IMR-90 (cell line): ENCODE results near the gene CDRT4. TPM values are rescaled to one million over a fixed set of nuclear protein-coding genes. Genes with fewer than 3 reads are reported as not detected.
A peak's percentile ranks its signal among the peaks of the same experiment; 100 is the strongest.

Source experiments
- ATAC-seq: fragments of 200-7000 bp; cut with Tn5 transposase; 2 replicates; pipeline ENCODE4 v1.9.1; 2020; ENCODE audit warnings: low read depth, mild to moderate bottlenecking, moderate library complexity
- BruUV-seq: library from RNA; stranded (reverse); fragments of 400-500 nt; replicated peaks from 2 replicates; lab custom pipeline; 2021; lab: Mats Ljungman, UMichigan
- CTCF ChIA-PET: fragments of 300-600 bp; formaldehyde crosslinking; extraction: SDS; loops from one replicate; lab custom pipeline; 2021; ENCODE audit warnings: antibody characterized with exemption; lab: Yijun Ruan, JAX
- POLR2A ChIA-PET: fragments of 300-600 bp; sonication (Branson Sonifier 250); formaldehyde crosslinking; loops from one replicate; lab custom pipeline; 2022; ENCODE audit warnings: antibody characterized with exemption; ENCODE audit not compliant: unreplicated experiment; lab: Charles Lee
- DNase-seq: peaks from one replicate; pipeline ENCODE4 v3.0.0; 2013
- H2AFZ ChIP-seq: replicated peaks from 2 replicates; pipeline ENCODE3; 2013; ENCODE audit warnings: low read length, mild to moderate bottlenecking; ENCODE audit not compliant: poor library complexity
- H2AK5ac ChIP-seq: 2 replicates; pipeline ENCODE4 v1.6.1; 2013; ENCODE audit warnings: low read depth, low read length, inconsistent platforms
- H2AK9ac ChIP-seq: replicated peaks from 2 replicates; pipeline ENCODE3; 2013; ENCODE audit warnings: mild to moderate bottlenecking, low read depth, low read length, moderate library complexity; ENCODE audit not compliant: poor library complexity
- H2BK120ac ChIP-seq: 2 replicates; pipeline ENCODE4 v1.6.1; 2013; ENCODE audit warnings: low read depth, low read length, inconsistent platforms
- H2BK15ac ChIP-seq: 3 replicates; pipeline ENCODE4 v1.6.1; 2013; ENCODE audit warnings: low read depth, low read length, inconsistent platforms
- H2BK20ac ChIP-seq: 2 replicates; pipeline ENCODE4 v1.6.1; 2013; ENCODE audit warnings: low read depth, mild to moderate bottlenecking, inconsistent platforms, low read length, moderate library complexity
- H2BK5ac ChIP-seq: 2 replicates; pipeline ENCODE4 v1.6.1; 2013; ENCODE audit warnings: mild to moderate bottlenecking, low read depth, low read length, inconsistent platforms; ENCODE audit not compliant: poor library complexity, severe bottlenecking
- H3K14ac ChIP-seq: replicated peaks from 2 replicates; pipeline ENCODE4 v1.6.1; 2013; ENCODE audit warnings: low read depth, low read length, inconsistent platforms
- H3K18ac ChIP-seq: 2 replicates; pipeline ENCODE4 v1.6.1; 2013; ENCODE audit warnings: low read depth, low read length, control low read depth
- H3K23ac ChIP-seq: 2 replicates; pipeline ENCODE4 v1.6.1; 2013; ENCODE audit warnings: low read depth, low read length, inconsistent platforms
- H3K27ac ChIP-seq: 2 replicates; pipeline ENCODE4 v1.5.1; 2013; ENCODE audit warnings: mild to moderate bottlenecking, control low read depth, low read length; ENCODE audit not compliant: insufficient read depth
- H3K27me3 ChIP-seq: 2 replicates; pipeline ENCODE4 v1.6.1; 2013; ENCODE audit warnings: low read length; ENCODE audit not compliant: control insufficient read depth, insufficient read depth
- H3K36me3 ChIP-seq: 2 replicates; pipeline ENCODE4 v1.6.1; 2013; ENCODE audit warnings: low read length, mixed read lengths; ENCODE audit not compliant: control insufficient read depth, insufficient read depth
- H3K4ac ChIP-seq: 2 replicates; pipeline ENCODE4 v1.6.1; 2013; ENCODE audit warnings: low read depth, low read length, inconsistent platforms
- H3K4me1 ChIP-seq: 2 replicates; pipeline ENCODE4 v1.6.1; 2013; ENCODE audit warnings: low read length, mixed read lengths; ENCODE audit not compliant: control insufficient read depth, insufficient read depth
- H3K4me2 ChIP-seq: 2 replicates; pipeline ENCODE4 v1.6.1; 2013; ENCODE audit warnings: low read depth, mild to moderate bottlenecking, control low read depth, low read length, moderate library complexity
- H3K4me3 ChIP-seq: 2 replicates; pipeline ENCODE4 v1.5.1; 2013; ENCODE audit warnings: low read depth, mild to moderate bottlenecking, control low read depth, low read length, moderate library complexity; ENCODE audit not compliant: insufficient read depth
- H3K56ac ChIP-seq: 2 replicates; pipeline ENCODE4 v1.6.1; 2013; ENCODE audit warnings: low read length, inconsistent platforms; ENCODE audit not compliant: insufficient read depth; ENCODE audit errors: extremely low read depth
- H3K79me1 ChIP-seq, 2 experiments: 2 replicates each; pipeline ENCODE4 v1.6.1; 2013; ENCODE audit warnings: low read length in 2 of 2, inconsistent platforms in 1 of 2, low read depth in 1 of 2
- H3K9ac ChIP-seq: 2 replicates; pipeline ENCODE4 v1.6.1; 2013; ENCODE audit warnings: low read depth, low read length, control low read depth
- H3K9me1 ChIP-seq: 2 replicates; pipeline ENCODE4 v1.6.1; 2013; ENCODE audit warnings: low read length, inconsistent platforms; ENCODE audit not compliant: insufficient read depth
- H3K9me3 ChIP-seq: 2 replicates; pipeline ENCODE4 v1.6.1; 2013; ENCODE audit warnings: low read length; ENCODE audit not compliant: control insufficient read depth, insufficient read depth
- H4K20me1 ChIP-seq: 2 replicates; pipeline ENCODE4 v1.6.1; 2013; ENCODE audit warnings: low read length, inconsistent platforms; ENCODE audit not compliant: insufficient read depth
- H4K5ac ChIP-seq: 2 replicates; pipeline ENCODE4 v1.6.1; 2013; ENCODE audit warnings: mild to moderate bottlenecking, low read depth, low read length, control low read depth
- H4K8ac ChIP-seq, 2 experiments: 2 replicates each; pipeline ENCODE4 v1.6.1; 2013; ENCODE audit warnings: low read depth in 2 of 2, low read length in 2 of 2, control low read depth in 1 of 2, inconsistent platforms in 1 of 2
- H4K91ac ChIP-seq: 2 replicates; pipeline ENCODE4 v1.6.1; 2013; ENCODE audit warnings: low read depth, low read length, inconsistent platforms; ENCODE audit not compliant: insufficient read depth
- BHLHE40 ChIP-seq: fragments of 150-350 bp; IDR thresholded peaks from 2 replicates; pipeline ENCODE4 v1.6.1; 2016; ENCODE audit warnings: mild to moderate bottlenecking, low read depth, low read length
- CEBPB ChIP-seq: IDR thresholded peaks from 2 replicates; pipeline ENCODE4 v1.6.1; 2012; ENCODE audit warnings: low read depth, low read length, improper control_type of control experiment
- CHD1 ChIP-seq: IDR thresholded peaks from 2 replicates; pipeline ENCODE4 v1.6.1; 2012; ENCODE audit warnings: low read depth, low read length, improper control_type of control experiment
- ELK1 ChIP-seq: fragments of 150-350 bp; IDR thresholded peaks from 2 replicates; pipeline ENCODE4 v1.6.1; 2016; ENCODE audit warnings: low read depth, mild to moderate bottlenecking, low read length, moderate library complexity, borderline replicate concordance
- MAFK ChIP-seq: IDR thresholded peaks from 2 replicates; pipeline ENCODE4 v1.6.1; 2012; ENCODE audit warnings: low read depth, low read length, improper control_type of control experiment
- MAZ ChIP-seq: IDR thresholded peaks from 2 replicates; pipeline ENCODE4 v1.6.1; 2012; ENCODE audit warnings: low read depth, mild to moderate bottlenecking, low read length, improper control_type of control experiment, moderate library complexity, borderline replicate concordance
- MXI1 ChIP-seq: IDR thresholded peaks from 2 replicates; pipeline ENCODE4 v1.6.1; 2012; ENCODE audit warnings: low read depth, mild to moderate bottlenecking, low read length, moderate library complexity, borderline replicate concordance
- NFE2L2 ChIP-seq: fragments of 150-350 bp; IDR thresholded peaks from 2 replicates; pipeline ENCODE4 v1.6.1; 2016; ENCODE audit warnings: low read depth, mild to moderate bottlenecking, low read length
- POLR2A ChIP-seq: IDR thresholded peaks from 2 replicates; pipeline ENCODE4 v1.6.1; 2012; ENCODE audit warnings: mild to moderate bottlenecking, low read depth, low read length
- RAD21 ChIP-seq: IDR thresholded peaks from 2 replicates; pipeline ENCODE4 v1.6.1; 2012; ENCODE audit warnings: low read length, improper control_type of control experiment
- RCOR1 ChIP-seq: IDR thresholded peaks from 2 replicates; pipeline ENCODE4 v1.6.1; 2012; ENCODE audit warnings: mild to moderate bottlenecking, low read length, improper control_type of control experiment; ENCODE audit not compliant: insufficient replicate concordance
- RFX5 ChIP-seq: IDR thresholded peaks from 2 replicates; pipeline ENCODE4 v1.8.0; 2012; ENCODE audit warnings: low read depth, mild to moderate bottlenecking, low read length, moderate library complexity
- SMC3 ChIP-seq: fragments of 150-350 bp; IDR thresholded peaks from 2 replicates; pipeline ENCODE4 v1.6.1; 2016; ENCODE audit warnings: low read depth, mild to moderate bottlenecking, antibody characterized with exemption, low read length, moderate library complexity
- WGBS, 2 experiments: methylation state at CpG; one replicate each; pipeline versions ENCODE4 v1.1.5 to v1.1.7; 2013; ENCODE audit warnings: missing lambda C conversion rate in 2 of 2; ENCODE audit not compliant: insufficient read length in 1 of 2; ENCODE audit errors: extremely low coverage in 2 of 2; 5-methylcytosine and 5-hydroxymethylcytosine counted together
- dilution Hi-C: fragments of 300-500 bp; cut with HindIII; formaldehyde crosslinking; loops from one replicate; pipeline ENCODE4 v1.14.3; 2018; ENCODE audit warnings: low sequenced_read_pairs; ENCODE audit not compliant: unreplicated experiment
- in situ Hi-C: fragments of 300-500 bp; cut with MboI; formaldehyde crosslinking; loops from 3 replicates; pipeline ENCODE4 v1.14.3; 2019; ENCODE audit warnings: low sequenced_read_pairs, inconsistent platforms, mixed read lengths
- intact Hi-C: fragments of 100-400 bp; cut with micrococcal nuclease; formaldehyde crosslinking; loops from 2 replicates; pipeline ENCODE4 v1.10.0; 2022
- polyA plus RNA-seq, 3 experiments: library from polyadenylated mRNA; depleted of rRNA; stranded (reverse); fragments of >200 nt; gene quantifications; 2 replicates each; pipeline ENCODE4 v1.2.3, GENCODE V29; 2012; ENCODE audit warnings: low replicate concordance in 1 of 3
- total RNA-seq: library from RNA; depleted of rRNA; stranded (reverse); fragments of >200 nt; gene quantifications from 2 replicates; pipeline ENCODE4 v1.2.3, GENCODE V29; 2012
- TF ChIP-seq, protein P1 (sequence below): fragments of 150-350 bp; IDR thresholded peaks from 2 replicates; pipeline ENCODE4 v1.6.1; 2017; ENCODE audit warnings: mild to moderate bottlenecking, antibody characterized with exemption, low read length, low read depth
- TF ChIP-seq, protein P2 (sequence below): conservative IDR thresholded peaks from 2 replicates; pipeline ENCODE4 v1.5.1; 2012; ENCODE audit warnings: mild to moderate bottlenecking, low read depth, low read length, improper control_type of control experiment

Gene CDRT4
- total and polyA plus RNA-seq, 2 of the 4 experiments (the other 2 are of a cell fraction) = 0.90 to 3.7 TPM

DNA sequence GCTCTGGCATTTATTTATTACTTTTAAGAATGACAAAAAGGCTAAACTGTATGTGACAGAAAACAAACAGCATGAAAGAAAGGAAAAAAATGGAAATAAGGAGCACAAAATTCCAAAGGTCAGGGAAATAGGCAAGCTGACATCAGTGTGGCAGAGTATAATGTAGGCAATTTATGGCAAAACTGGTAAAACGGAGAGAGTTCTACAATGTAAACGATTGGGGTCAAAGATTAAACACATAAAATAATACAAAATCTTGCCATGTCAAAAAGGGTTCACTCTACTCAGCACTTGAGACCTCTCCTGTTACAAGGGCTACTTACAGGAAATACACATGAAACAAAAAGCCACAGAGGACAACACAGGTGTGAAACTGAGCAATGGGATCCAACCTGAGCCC is 47.0 kb upstream of the CDRT4 start:
- H3K36me3 ChIP-seq = peaks cover 17% of the 10 kb centered on the region
- peak overlapping the region; percentile 40; the same call in 1 of the 2 replicates for H3K14ac ChIP-seq
- peak overlapping the region; percentile 48; the same call in 1 of the 2 replicates for H2AK5ac ChIP-seq
- H3K23ac ChIP-seq = peak overlapping the region; percentile 55; the same call in 1 of the 2 replicates
- BruUV-seq = no TSS peak
- H4K8ac ChIP-seq = no peak overlapping the region
- TF ChIP-seq CEBPB = no peak
- no peak for TF ChIP-seq MAZ
- no peak for TF ChIP-seq ELK1
- no peak for TF ChIP-seq RCOR1
- no peak for TF ChIP-seq MXI1
- TF ChIP-seq POLR2A = no peak
- no peak for TF ChIP-seq RFX5
- TF ChIP-seq SMC3 = no peak
- TF ChIP-seq, protein P1, sequence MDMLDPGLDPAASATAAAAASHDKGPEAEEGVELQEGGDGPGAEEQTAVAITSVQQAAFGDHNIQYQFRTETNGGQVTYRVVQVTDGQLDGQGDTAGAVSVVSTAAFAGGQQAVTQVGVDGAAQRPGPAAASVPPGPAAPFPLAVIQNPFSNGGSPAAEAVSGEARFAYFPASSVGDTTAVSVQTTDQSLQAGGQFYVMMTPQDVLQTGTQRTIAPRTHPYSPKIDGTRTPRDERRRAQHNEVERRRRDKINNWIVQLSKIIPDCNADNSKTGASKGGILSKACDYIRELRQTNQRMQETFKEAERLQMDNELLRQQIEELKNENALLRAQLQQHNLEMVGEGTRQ = no peak
- TF ChIP-seq RAD21 = no peak
- TF ChIP-seq, protein P2, sequence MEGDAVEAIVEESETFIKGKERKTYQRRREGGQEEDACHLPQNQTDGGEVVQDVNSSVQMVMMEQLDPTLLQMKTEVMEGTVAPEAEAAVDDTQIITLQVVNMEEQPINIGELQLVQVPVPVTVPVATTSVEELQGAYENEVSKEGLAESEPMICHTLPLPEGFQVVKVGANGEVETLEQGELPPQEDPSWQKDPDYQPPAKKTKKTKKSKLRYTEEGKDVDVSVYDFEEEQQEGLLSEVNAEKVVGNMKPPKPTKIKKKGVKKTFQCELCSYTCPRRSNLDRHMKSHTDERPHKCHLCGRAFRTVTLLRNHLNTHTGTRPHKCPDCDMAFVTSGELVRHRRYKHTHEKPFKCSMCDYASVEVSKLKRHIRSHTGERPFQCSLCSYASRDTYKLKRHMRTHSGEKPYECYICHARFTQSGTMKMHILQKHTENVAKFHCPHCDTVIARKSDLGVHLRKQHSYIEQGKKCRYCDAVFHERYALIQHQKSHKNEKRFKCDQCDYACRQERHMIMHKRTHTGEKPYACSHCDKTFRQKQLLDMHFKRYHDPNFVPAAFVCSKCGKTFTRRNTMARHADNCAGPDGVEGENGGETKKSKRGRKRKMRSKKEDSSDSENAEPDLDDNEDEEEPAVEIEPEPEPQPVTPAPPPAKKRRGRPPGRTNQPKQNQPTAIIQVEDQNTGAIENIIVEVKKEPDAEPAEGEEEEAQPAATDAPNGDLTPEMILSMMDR = no peak
- no peak for TF ChIP-seq CHD1
- TF ChIP-seq MAFK = no peak
- TF ChIP-seq BHLHE40 = no peak
- TF ChIP-seq NFE2L2 = no peak
- no peak overlapping the region for H4K91ac ChIP-seq
- peaks cover 21 to 44% of the 10 kb centered on the region in 2 experiments for H3K79me1 ChIP-seq
- H3K27me3 ChIP-seq = no peaks in the 10 kb centered on the region
- peak overlapping the region; percentile 29; the same call in 1 of the 2 replicates for H3K18ac ChIP-seq
- peaks cover 17% of the 10 kb centered on the region for H3K4me1 ChIP-seq
- no peak for ATAC-seq
- peak overlapping the region; percentile 48; the same call in 1 of the 2 replicates for H2BK20ac ChIP-seq
- WGBS, 2 experiments = no CpG with 5 or more reads among the region's 2 CpGs
- in situ Hi-C loops = no loop called here
- H3K4me3 ChIP-seq = no peak overlapping the region
- H2BK15ac ChIP-seq = peak overlapping the region; percentile 41; the same call in 1 of the 3 replicates
- H3K27ac ChIP-seq = no peak overlapping the region
- intact Hi-C loops = no loop called here
- H3K9me3 ChIP-seq = peaks cover 8% of the 10 kb centered on the region; the same call in 1 of the 2 replicates
- dilution Hi-C loops = no loop called here
- H2BK120ac ChIP-seq = peak overlapping the region; percentile 10; the same call in 1 of the 2 replicates
- POLR2A ChIA-PET = no interaction called here
- peak overlapping the region; percentile 4 for H2BK5ac ChIP-seq
- H3K4me2 ChIP-seq = no peak overlapping the region
- H4K5ac ChIP-seq = no peak overlapping the region
- no peak overlapping the region for H3K56ac ChIP-seq
- CTCF ChIA-PET = interaction anchor here (1.9 kb wide), 1 partner anchor 12 kb away, joined by 9 read pairs; no protein-coding TSS in a partner anchor
- H4K20me1 ChIP-seq = no peaks in the 10 kb centered on the region
- no peak overlapping the region for H2AFZ ChIP-seq
- H3K4ac ChIP-seq = peak overlapping the region; percentile 56; the same call in 1 of the 2 replicates
- no peak overlapping the region for H2AK9ac ChIP-seq
- peaks cover 15% of the 10 kb centered on the region for H3K9me1 ChIP-seq
- no peak for DNase-seq
- H3K9ac ChIP-seq = no peak overlapping the region
